Measurements from ENCODE around the gene KCNC4. TPM values are rescaled to one million over a fixed set of nuclear protein-coding genes. Genes with fewer than 3 reads are reported as not detected.

KCNC4 gene
- total RNA-seq, 1 experiment from 2014 or later = 8.9 TPM

- Histone ChIP-seq H4K5ac (ENCODE audit: insufficient read length, low read depth, low read length) (no peak overlapping the region), H3K27ac (ENCODE audit: insufficient read length, low read depth, low read length) (no peak overlapping the region), H2AFZ (ENCODE audit: low read length) (no peak overlapping the region), H3K56ac (ENCODE audit: insufficient read length, low read depth, low read length) (no peak overlapping the region), H2BK5ac (ENCODE audit: insufficient read length, low read length) (no peak overlapping the region), H3K4me1 (ENCODE audit: insufficient read depth, low read length) (no peaks in the 10 kb centered on the region), H2BK120ac (ENCODE audit: low read depth, low read length, poor library complexity, severe bottlenecking) (no peak overlapping the region), H3K9ac (ENCODE audit: extremely low read depth, insufficient read length, low read length) (no peak overlapping the region), H3K18ac (ENCODE audit: insufficient read length, low read depth, low read length) (no peak overlapping the region), H2BK15ac (ENCODE audit: low read depth, low read length) (no peak overlapping the region), H3K9me3 (ENCODE audit: control insufficient read depth, low read depth, low read length) (peaks cover 7% of the 10 kb centered on the region), H4K8ac (replicated peaks; ENCODE audit: insufficient read length, low read depth, low read length) (no peak overlapping the region), H2BK20ac (ENCODE audit: low read depth, low read length, poor library complexity, severe bottlenecking) (no peak overlapping the region), H3K23ac (ENCODE audit: insufficient read length, low read depth, low read length) (no peak overlapping the region), H3K79me2 (ENCODE audit: insufficient read depth, low read length) (no peaks in the 10 kb centered on the region), H3K4me2 (ENCODE audit: insufficient read depth, insufficient read length, low read length) (no peak overlapping the region), H3K27me3 (ENCODE audit: insufficient read depth, low read length) (no peaks in the 10 kb centered on the region), H2AK5ac (ENCODE audit: insufficient read length, low read length) (no peak overlapping the region), H3K23me2 (ENCODE audit: insufficient read length, low read depth, low read length, poor library complexity, severe bottlenecking) (no peaks in the 10 kb centered on the region), H3K4ac (ENCODE audit: low read depth, low read length) (no peak overlapping the region), H4K20me1 (ENCODE audit: control insufficient read depth, insufficient read depth, insufficient read length) (no peaks in the 10 kb centered on the region), H3K79me1 (ENCODE audit: insufficient read depth, low read depth, low read length, poor library complexity, severe bottlenecking) (no peaks in the 10 kb centered on the region), H3T11ph (ENCODE audit: low read length) (no peak overlapping the region), H2BK12ac (ENCODE audit: insufficient read length, low read depth, low read length) (no peak overlapping the region), H4K91ac (ENCODE audit: insufficient read length, low read depth, low read length) (no peak overlapping the region), H3K14ac (ENCODE audit: insufficient read depth, low read length) (no peak overlapping the region)
- no CpG with 5 or more reads among the region's 5 CpGs for WGBS (ENCODE audit: extremely low coverage, insufficient read length, low lambda C conversion rate)
- Mint-ChIP-seq H3K4me3 (peak overlapping the region in 1 of 2 experiments; percentile 13; a peak in 1 of 5 replicates), H3K36me3 (ENCODE audit: insufficient read depth in 1 of 3, low read depth in 3 of 3) (peaks cover 0 to 3% (median 0%) of the 10 kb centered on the region in 3 experiments; a peak in 2 of 7 replicates), H3K27me3 (ENCODE audit: low read depth) (peaks cover 2% of the 10 kb centered on the region), H3K9me3 (no peaks in the 10 kb centered on the region), H3K4me1 (peaks cover 26 to 27% of the 10 kb centered on the region in 2 experiments), H3K27ac (peak overlapping the region in 2 of 3 experiments; percentile 21 to 56; a peak in 2 of 7 replicates)
- no peak for DNase-seq
- TF ChIP-seq CTCF (conservative IDR thresholded peaks at IDR 0.05) = no peak
Measured at GRCh38 chr1:110234691-110235090, 24.6 kb downstream of the KCNC4 start.

Data from H9 (cell line).